Posterior vena cava (tissue), 2 donors: ENCODE measurements around the gene PIM1. TPM values are rescaled to one million over a fixed set of nuclear protein-coding genes. Genes with fewer than 3 reads are reported as not detected.

Experiments used
- DNase-seq: peaks from one replicate; pipeline ENCODE4 v3.0.0-alpha.2; 2020; ENCODE audit warnings: low spot score
- intact Hi-C, 2 donors: fragments of 100-400 bp; cut with DNase I; formaldehyde crosslinking; loops; one replicate each; pipeline versions ENCODE4 v1.14.1 to v1.14.2; 2022 to 2023
- total RNA-seq, 2 donors: library from RNA; stranded (reverse); fragmentation: NEBNext Ultra II Directional; extraction: Animal tissue kit (Norgen Biotek cat#: 25700); gene quantifications; one replicate each; pipeline ENCODE4 v1.2.1, GENCODE V29; 2021
- donor health status: DM: yes; HTN: yes; CAD: no.
- donor health status: DM: yes; HTN: yes; CAD: no.

PIM1 gene
- total RNA-seq, 2 donors from 2014 or later: 32.3 to 34.3 TPM

DNA sequence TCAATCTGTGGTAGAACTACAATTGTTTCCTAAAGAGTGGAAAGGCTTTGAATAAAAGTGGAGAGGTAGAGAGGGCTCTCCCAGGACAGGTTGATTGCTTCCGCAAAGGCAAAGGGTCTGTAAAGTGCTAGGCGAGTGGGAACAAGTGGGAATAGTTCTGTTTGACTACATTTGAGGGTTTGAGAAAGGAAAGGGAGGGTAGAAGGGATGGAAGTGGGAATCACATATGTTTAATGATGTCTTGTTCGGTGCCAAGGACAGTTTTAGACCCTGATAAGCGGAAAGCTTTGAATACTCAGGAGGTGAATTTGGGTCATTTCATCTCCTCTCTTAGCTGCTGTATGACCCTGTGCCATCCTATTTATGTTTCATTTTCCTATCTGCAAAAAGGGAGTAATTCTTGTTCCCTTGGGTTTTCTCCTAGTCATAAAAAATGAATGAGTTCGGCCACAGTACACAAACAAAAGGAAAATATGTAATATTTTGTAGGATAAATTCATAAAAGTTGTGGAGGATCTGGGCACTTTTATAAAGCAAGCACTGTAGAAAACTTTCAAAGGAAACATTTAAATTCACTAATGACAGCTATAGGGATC lies 1.7 kb upstream of the PIM1 start:
- intact Hi-C loops: loop anchor here in 1 of 2 donors (1.0 kb wide), 1 partner anchor 17 kb away; no protein-coding TSS in a partner anchor
- DNase-seq: no peak

DNA sequence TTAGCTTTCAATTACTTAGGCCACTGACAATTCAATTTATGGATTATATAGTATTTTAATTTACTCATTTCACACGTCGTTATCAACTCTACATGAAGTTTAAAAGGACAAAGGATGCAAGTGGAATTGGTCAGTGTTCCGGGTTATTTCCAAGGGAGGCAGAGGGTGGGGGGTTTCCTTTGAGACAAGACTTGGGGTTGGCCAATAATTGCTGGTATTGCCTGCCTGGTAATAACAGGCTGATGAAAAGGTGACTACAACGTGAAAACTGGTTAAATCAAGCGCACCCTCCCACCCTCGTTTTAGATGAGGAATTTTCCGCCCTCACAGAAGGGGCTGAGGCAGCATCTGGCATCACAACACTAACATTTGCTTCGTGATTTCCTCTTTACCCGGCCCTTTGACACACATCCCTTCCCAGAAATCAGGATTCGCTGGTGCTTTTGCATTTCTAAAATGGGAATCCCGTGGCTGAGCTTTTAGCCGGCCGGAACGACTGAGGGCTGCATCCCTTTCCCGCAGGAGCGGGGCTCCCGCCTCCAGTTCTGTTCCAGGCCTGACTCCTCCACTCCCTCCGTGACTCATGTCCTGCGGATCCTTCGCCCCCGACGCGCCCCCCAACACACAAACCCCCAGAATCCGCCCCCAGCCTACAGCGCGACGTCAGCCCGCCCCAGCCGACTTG lies 999 bp upstream of the PIM1 start:
- intact Hi-C loops: loop anchor here in 1 of 2 donors (1.0 kb wide), 1 partner anchor 18 kb away; no protein-coding TSS in a partner anchor

DNA sequence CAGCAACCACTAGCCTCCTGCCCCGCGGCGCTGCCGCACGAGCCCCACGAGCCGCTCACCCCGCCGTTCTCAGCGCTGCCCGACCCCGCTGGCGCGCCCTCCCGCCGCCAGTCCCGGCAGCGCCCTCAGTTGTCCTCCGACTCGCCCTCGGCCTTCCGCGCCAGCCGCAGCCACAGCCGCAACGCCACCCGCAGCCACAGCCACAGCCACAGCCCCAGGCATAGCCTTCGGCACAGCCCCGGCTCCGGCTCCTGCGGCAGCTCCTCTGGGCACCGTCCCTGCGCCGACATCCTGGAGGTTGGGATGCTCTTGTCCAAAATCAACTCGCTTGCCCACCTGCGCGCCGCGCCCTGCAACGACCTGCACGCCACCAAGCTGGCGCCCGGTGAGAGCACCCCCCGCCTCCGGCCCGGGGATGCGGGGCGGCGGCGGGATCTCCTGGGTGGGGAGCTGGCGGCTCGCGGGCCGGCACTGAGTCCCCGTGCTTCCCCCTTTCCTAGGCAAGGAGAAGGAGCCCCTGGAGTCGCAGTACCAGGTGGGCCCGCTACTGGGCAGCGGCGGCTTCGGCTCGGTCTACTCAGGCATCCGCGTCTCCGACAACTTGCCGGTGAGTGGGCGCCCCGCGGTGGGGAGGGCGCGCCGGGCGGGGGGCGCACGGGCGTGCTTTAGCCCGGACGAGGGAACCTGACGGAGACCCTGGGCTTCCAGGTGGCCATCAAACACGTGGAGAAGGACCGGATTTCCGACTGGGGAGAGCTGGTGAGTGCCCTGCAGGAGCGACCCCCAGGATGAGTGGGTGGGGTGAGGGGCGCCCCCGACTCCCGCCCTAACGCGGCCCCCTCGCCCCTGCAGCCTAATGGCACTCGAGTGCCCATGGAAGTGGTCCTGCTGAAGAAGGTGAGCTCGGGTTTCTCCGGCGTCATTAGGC lies 585 bp downstream of the PIM1 start:
- intact Hi-C loops: loop anchor here (1.0 to 10.0 kb wide), 6 partner anchors 23 to 146 kb away; no protein-coding TSS in a partner anchor
- DNase-seq: peak; percentile 88

More for the DNA sequence above, 999 bp upstream of the PIM1 start:
- no peak for DNase-seq

DNA sequence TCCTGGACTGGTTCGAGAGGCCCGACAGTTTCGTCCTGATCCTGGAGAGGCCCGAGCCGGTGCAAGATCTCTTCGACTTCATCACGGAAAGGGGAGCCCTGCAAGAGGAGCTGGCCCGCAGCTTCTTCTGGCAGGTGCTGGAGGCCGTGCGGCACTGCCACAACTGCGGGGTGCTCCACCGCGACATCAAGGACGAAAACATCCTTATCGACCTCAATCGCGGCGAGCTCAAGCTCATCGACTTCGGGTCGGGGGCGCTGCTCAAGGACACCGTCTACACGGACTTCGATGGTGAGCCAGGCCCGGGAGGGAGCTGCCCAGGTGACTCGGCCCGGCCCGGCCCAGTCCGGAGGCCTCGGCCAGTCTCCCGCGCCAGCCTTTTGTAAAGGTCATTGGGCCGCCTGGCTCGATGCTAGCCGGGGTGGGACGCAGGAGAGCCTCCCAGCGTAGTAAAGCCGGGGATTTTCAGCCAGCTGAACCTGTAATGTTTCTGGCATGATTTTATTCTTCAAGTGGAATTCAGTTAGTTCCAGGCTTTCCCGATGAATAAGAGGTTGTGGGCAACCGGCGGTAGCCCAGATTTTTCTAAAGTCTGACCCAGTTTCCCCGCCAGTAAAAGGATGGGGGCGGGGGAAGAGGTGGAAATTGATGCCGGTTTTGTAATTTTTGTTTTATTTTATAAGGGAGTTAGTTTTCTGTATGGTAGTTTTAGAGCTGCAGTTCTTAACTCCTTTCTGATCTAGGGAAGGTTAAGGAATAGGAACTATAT lies 1.4 kb downstream of the PIM1 start:
- DNase-seq: peak; percentile 90
- intact Hi-C loops: loop anchor here (2.0 to 10.0 kb wide), 5 partner anchors 36 to 147 kb away; no protein-coding TSS in a partner anchor

DNA sequence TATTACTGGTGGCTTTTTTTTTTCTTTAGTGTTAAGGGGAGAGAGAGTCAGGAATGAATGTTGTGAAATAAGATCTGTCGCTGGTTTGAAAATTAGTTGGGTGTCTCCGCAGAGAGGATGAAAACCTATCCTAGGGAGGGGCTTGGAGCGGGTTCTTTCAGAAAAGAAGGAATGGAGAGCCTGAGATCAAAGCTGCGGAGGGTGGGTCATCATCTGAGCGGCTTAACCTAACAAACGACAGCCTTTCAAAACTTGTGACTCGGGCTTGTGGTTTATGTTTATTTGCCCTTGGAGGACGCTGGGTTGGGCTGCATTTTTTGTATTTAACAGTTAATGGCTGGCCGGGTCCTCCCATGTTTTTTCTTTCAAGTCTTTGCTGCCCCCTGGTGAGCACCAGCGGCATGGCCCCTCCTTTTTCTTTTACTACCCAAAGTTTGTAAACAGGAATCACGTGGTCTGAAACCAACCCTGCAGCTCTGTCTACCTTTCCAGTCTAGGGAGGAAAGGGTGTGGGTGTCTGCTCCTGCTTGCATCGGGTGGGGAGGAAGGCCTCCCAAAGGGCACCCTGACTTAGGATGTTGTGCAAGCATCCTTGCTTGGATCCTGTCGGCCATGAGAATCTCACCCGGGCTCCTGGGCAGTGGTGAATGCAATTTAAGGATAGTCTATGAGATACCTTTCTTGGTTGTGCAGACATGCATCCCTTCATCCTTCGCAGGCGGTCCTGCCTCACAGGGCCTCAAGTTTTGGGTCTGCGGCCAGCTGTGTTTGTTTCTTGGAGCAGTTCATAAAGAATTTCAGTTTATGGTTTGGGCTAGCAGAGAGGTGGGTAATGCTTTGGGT lies 2.2 kb downstream of the PIM1 start:
- intact Hi-C loops: loop anchor here (2.0 to 10.0 kb wide), 5 partner anchors 35 to 147 kb away; no protein-coding TSS in a partner anchor
- peak; percentile 94 for DNase-seq

DNA sequence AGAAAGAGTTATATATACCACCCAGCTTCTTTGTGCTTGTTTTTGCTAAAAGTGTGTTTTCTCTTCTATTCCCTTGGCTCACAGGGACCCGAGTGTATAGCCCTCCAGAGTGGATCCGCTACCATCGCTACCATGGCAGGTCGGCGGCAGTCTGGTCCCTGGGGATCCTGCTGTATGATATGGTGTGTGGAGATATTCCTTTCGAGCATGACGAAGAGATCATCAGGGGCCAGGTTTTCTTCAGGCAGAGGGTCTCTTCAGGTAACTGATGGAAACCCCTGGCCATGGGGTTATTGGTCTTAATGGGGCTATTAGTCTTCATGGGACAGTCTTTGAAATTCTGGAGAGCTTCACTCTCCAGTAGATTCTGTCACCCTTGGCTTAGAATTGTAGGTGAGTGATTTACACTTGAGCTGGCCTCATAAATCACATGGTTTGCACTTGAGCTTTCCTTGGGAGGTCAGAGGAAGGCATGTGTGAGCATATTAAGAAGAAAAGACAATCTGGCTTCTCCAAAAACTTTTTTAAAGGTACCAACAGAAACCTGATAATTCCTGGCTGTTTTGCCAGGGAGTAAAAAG lies 3.0 kb downstream of the PIM1 start:
- no peak for DNase-seq
- intact Hi-C loops: loop anchor here (5.0 to 10.0 kb wide), 4 partner anchors 34 to 148 kb away; no protein-coding TSS in a partner anchor

DNA sequence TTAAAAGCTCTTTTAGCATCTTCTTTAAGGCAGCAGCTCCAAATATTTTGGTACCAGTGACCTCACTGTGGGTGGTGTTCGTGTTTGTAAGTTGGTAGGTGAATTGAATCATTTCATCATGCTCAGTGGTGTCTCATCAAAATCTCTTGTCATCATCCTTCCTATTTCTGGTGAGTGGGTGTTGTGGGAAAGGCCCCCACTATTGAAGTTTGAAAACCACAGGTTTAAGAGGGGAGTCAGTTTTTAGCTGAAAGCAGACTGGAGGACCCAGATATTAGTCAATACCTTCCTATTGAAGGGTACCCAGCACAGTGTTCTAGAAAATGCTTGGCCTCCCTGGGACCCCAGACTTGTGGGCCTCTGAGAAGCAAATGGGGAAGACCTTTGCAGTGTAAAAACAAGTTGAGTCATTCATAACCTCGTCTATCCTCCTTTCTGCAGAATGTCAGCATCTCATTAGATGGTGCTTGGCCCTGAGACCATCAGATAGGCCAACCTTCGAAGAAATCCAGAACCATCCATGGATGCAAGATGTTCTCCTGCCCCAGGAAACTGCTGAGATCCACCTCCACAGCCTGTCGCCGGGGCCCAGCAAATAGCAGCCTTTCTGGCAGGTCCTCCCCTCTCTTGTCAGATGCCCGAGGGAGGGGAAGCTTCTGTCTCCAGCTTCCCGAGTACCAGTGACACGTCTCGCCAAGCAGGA lies 3.7 kb downstream of the PIM1 start:
- intact Hi-C loops: loop anchor here (5.0 to 10.0 kb wide), 4 partner anchors 34 to 149 kb away; no protein-coding TSS in a partner anchor

DNA sequence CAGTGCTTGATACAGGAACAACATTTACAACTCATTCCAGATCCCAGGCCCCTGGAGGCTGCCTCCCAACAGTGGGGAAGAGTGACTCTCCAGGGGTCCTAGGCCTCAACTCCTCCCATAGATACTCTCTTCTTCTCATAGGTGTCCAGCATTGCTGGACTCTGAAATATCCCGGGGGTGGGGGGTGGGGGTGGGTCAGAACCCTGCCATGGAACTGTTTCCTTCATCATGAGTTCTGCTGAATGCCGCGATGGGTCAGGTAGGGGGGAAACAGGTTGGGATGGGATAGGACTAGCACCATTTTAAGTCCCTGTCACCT lies 4.2 kb downstream of the PIM1 start:
- no peak for DNase-seq
- intact Hi-C loops: loop anchor here (5.0 to 10.0 kb wide), 4 partner anchors 33 to 149 kb away; no protein-coding TSS in a partner anchor

More for the DNA sequence above, 3.7 kb downstream of the PIM1 start:
- DNase-seq: no peak

DNA sequence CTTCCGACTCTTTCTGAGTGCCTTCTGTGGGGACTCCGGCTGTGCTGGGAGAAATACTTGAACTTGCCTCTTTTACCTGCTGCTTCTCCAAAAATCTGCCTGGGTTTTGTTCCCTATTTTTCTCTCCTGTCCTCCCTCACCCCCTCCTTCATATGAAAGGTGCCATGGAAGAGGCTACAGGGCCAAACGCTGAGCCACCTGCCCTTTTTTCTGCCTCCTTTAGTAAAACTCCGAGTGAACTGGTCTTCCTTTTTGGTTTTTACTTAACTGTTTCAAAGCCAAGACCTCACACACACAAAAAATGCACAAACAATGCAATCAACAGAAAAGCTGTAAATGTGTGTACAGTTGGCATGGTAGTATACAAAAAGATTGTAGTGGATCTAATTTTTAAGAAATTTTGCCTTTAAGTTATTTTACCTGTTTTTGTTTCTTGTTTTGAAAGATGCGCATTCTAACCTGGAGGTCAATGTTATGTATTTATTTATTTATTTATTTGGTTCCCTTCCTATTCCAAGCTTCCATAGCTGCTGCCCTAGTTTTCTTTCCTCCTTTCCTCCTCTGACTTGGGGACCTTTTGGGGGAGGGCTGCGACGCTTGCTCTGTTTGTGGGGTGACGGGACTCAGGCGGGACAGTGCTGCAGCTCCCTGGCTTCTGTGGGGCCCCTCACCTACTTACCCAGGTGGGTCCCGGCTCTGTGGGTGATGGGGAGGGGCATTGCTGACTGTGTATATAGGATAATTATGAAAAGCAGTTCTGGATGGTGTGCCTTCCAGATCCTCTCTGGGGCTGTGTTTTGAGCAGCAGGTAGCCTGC lies 4.8 kb downstream of the PIM1 start:
- intact Hi-C loops: loop anchor here (5.0 to 10.0 kb wide), 4 partner anchors 33 to 150 kb away; no protein-coding TSS in a partner anchor
- no peak for DNase-seq

DNA sequence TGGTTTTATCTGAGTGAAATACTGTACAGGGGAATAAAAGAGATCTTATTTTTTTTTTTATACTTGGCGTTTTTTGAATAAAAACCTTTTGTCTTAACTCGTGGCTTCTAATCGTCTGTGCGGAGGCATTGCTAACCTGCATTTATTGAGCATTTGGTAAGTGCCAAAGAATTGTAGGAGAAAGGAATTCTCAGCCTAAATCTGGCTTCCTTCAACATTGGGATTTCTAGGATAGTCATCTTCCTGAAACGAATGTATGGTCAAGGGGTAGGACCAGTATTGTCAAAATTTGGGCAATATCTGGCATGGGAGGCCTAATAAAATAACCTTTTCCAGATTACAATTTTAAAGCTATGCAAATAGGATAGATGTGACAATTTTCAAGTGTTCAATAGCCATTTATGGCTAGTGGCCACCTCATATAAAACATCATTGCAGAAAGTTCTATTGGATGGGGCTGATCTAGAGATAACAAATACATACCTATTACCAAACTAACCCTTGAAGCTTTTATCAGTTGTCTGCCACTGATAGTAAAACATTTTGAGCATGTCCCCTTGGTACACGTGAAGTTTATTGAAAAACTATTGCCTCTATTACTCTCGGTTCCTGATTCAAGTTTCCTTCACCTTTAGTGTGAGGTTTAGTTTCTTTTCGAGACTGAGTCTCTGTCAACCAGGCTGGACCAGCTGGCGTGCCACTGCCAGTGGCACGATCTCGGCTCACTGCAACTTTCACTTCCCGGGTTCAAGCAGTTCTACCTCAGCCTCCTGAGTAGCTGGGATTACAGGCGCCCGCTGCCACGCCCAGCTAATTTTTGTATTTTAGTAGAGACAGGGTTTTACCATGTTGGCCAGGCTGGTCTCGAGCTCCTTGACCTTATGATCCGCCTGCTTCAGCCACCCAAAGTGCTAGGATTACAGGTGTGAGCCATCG lies 5.6 kb downstream of the PIM1 start:
- DNase-seq: no peak
- intact Hi-C loops: loop anchor here in 1 of 2 donors (10.0 kb wide), 2 partner anchors 51 to 151 kb away; no protein-coding TSS in a partner anchor

DNA sequence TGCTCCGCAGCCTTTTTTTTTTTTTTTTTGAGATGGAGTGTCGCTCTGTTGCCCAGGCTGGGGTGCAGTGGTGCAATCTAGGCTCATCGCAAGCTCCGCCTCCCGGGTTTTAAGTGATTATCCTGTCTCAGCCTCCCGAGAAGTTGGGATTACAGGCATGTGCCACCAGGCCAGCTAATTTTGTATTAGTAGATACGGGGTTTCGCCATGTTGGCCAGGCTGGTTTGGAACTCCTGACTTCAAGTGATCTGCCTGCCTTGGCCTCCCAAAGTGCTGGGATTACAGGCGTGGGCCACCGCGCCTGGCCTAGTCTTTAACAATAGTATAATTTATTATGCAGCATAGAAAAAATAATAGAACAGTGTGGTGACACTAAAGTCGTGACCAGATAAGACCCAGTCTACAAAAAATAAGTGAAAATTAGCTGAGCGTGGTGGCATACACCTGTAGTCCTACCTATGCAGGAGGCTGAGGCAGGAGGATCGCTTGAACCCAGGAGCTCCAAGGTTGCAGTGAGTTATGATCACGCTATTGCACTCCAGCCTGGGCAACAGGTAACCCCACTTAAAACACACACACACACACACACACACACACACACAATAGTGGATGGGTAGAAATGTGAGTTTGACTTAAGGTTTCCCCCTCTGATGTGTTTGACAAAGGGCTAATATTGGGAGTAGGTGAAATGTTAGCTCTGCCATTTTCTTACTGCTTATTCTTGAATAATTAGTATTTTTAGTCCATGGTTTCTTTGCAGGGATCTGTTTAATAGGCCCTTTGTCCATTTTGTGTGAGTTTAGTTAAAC lies 6.5 kb downstream of the PIM1 start:
- DNase-seq: no peak
- intact Hi-C loops: loop anchor here in 1 of 2 donors (10.0 kb wide), 2 partner anchors 52 to 152 kb away; no protein-coding TSS in a partner anchor

DNA sequence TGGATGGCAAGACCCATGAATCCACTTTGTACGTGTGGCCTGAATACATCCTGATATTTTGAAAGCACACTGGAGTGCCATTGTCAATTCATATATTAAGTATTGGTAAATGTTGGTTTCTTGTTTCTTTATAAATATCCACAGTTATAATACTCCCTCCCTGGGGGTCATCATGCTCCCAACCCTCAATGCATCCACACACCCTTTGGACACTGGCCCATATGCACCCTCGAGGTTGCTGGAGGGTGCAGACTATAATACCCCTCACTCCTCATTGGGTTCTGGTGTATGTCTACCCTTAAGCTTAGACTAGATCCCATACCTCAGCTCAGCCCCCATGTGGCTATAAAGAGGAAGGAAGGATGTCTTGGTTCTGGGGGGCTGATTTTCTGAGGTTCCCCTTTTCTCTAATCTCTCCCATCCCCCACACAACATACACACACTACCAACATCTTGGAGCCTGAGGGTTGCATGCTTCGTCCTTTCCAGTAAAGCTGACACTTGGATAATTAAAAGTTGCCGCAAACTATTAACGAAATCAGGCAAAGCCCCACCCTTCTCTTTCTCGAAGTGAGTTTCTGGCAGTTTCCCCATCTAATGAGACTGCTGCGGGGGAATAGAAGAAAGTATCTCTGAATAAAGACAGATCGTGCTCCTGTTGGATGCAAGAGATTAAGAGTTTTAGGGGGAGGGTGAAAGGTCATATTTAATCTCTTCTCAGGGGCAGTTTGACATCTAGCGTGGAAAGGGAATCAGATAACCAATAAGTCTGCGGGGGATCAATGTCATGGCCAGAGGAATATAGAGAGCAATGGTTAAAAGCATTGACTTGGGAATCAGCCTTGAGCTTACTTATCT lies 7.4 kb downstream of the PIM1 start:
- no peak for DNase-seq
- intact Hi-C loops: loop anchor here in 1 of 2 donors (10.0 kb wide), 2 partner anchors 53 to 153 kb away; no protein-coding TSS in a partner anchor

DNA sequence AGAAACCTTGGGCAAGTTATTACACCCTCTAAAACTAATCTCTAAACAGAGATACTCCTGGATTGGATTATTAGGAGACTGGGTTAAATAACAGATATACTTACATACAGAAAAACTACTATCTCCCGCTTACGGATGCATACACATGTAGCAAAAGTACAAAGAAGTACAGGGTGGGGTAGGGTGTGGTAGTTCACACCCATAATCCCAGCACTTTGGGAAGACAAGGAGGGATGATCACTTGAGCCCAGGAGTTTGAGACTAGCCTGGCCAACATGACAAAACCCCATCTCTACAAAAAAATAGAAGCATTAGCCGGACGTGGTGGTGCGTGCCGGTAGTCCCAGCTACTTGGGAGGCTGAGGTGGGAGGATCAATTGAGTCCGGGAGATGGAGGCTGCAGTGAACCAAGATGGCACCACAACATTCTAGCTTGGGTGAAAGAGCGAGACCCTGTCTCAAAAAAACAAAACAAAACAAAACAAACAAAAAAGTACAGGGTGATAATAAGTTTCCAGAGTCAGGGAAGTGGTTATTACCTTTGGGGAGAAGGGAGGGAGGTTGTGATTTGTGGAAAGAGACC lies 8.1 kb downstream of the PIM1 start:
- DNase-seq: no peak
- intact Hi-C loops: loop anchor here in 1 of 2 donors (10.0 kb wide), 2 partner anchors 53 to 153 kb away; no protein-coding TSS in a partner anchor
